HG02642 (cell line): Measurements from ENCODE around the gene TNRC6C.
"Not testable (repeated sequence)": the region's sequence is repeated elsewhere in the genome, so short reads cannot be mapped to it uniquely, and the experiment has no call there.

Source experiments
- ATAC-seq: cut with Tn5 transposase; IDR thresholded peaks from one replicate; pipeline ENCODE4 v1.9.1; 2021; ENCODE audit warnings: mild to moderate bottlenecking; ENCODE audit not compliant: unreplicated experiment, poor library complexity

The TNRC6C gene

GRCh38 chr17:78069695-78070094, 111.2 kb downstream of the TNRC6C start:
- ATAC-seq = no peak

- no peak for ATAC-seq
Observed at GRCh38 chr17:78072961-78073360, 114.5 kb downstream of the TNRC6C start.

- no peak for ATAC-seq
Observed at GRCh38 chr17:78075011-78075410, 116.5 kb downstream of the TNRC6C start.

DNA sequence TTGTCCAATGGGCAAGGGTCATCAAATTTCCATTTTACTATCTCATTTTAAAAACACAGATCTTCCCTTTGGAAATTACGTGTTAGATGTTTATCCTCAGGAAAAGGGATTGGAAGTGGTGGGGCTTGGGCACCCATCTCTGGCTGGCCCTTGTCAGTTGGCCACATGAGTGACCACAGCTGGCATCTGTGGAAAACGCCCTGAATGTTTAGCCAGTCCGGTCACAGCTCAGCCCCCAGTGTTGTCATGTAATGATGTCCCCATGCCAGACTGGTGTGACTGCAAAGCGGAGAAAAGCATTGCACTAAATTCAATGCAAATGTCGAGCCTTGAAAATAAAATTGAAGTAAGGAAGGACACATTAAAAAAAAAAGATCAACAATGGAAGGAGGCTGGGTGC, 117.0 kb downstream of the TNRC6C start:
- ATAC-seq = no peak

GRCh38 chr17:78079253-78079652, 120.8 kb downstream of the TNRC6C start:
- no peak for ATAC-seq

DNA sequence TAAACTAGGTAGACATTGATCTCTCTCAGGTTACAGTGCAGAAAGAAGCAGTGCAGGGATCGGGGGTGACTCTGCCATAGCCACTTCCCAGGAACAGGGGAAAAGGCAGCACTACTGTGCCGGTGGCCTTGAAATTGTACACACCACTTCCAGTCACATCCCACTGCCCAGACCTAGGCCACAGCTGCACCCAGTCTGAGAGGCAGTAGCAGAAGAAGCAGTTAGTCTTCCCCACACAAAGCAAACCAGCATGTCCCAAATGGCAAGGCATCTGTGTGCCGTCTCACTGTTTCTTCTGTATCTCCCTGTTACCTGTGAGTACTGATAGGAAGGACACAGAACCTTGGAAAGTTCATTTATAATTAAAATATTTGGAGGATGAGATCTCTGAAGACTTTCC, 123.0 kb downstream of the TNRC6C start:
- no peak for ATAC-seq

- not testable (repeated sequence) for ATAC-seq
Observed at GRCh38 chr17:78082355-78082872, 123.9 kb downstream of the TNRC6C start.

GRCh38 chr17:78082988-78083387, 124.5 kb downstream of the TNRC6C start:
- no peak for ATAC-seq

DNA sequence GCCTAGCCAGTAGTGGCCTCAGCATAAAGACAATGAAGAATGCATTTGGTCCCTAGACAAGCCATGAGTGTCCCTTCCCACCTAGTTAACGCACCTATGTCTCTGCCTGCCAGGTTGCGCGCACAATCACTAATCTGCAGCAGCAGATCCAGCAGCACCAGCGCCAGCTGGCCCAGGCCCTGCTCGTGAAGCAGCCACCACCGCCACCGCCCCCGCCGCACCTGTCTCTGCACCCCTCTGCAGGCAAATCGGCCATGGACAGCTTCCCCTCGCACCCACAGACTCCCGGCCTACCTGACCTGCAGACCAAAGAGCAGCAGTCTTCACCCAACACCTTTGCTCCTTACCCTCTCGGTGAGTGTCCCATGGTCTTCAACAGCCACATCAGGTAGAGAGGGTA, 128.2 kb downstream of the TNRC6C start:
- ATAC-seq = no peak

DNA sequence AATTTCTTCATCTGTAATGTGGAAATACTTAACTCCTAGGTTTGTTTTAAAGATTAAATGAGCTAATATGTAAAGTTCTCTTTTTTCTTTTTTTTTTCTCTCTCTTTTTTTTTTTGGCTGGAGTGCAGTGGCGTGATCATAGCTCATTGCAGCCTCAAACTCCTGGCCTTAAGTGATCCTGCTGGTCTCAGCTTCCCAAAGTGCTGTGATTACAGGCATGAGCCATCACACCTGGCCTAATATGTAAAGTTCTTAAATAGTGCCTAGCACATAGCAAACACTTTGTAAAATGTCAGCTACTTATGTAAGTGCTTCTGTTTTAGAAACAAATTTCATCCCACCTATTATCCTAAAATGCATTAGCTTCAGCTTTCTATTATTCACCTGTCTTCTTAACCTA, 130.0 kb downstream of the TNRC6C start:
- ATAC-seq = no peak

DNA sequence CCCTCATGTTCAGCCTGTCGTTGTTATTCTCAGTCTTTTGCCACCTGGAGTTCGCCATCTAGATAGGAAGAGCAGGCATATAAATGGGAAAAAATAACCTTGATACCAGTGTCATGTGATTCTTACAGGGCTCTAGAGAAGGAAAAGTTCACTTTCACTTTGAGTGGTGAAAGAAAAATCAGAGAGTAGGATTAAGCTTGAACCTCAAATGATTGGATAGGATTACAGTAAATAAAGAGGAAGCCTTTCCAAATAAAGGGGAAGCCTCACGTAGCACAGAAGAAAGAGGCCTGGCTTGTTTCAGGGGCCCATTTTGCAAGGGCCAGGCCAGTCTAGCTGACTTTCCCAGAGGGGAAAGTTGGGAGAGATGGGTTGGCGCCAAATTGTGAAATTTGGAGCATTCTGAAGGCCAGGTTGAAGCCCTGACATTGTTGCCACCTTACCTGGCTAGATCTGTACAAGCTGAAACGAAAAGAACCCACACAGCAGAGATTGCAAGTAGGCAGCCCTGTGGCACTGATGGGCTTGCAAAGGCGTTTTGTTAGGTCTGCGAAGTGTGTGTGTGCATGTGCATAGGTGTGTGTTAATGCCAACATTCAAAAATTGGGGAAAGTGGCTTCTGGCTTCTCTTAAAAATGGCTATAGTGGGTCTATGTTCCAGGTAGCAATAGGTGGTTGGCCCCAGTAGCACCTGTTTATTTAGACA, 131.2 kb downstream of the TNRC6C start:
- no peak for ATAC-seq

- no peak for ATAC-seq
Observed at GRCh38 chr17:78092794-78093324, 134.4 kb downstream of the TNRC6C start.

- ATAC-seq = no peak
Observed at GRCh38 chr17:78095035-78095434, 136.5 kb downstream of the TNRC6C start.

DNA sequence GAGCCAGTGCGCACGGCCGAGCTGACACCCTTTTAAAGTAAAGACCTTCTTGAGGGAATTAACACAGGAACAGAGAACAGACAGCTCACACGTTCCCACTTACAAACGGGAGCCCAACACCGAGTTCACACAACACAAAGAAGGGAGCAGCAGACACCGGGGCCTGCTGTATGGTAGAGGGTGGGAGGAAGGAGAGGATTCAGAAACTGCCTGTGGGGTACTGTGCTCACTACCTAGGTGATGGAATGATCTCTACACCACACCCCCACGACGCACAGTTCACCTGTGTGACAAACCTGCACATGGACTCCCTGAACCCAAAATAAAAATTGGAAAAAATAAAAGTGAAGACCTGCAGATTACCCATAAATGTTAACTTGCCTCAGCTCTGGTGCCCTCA, 137.6 kb downstream of the TNRC6C start:
- no peak for ATAC-seq

- no peak for ATAC-seq
Observed at GRCh38 chr17:78101112-78101511, 142.6 kb downstream of the TNRC6C start.

GRCh38 chr17:78101542-78101941, 143.0 kb downstream of the TNRC6C start:
- ATAC-seq = no peak

- no peak for ATAC-seq
Observed at GRCh38 chr17:78103311-78103710, 144.8 kb downstream of the TNRC6C start.

GRCh38 chr17:78104540-78104941, 146.0 kb downstream of the TNRC6C start:
- ATAC-seq = no peak

- no peak for ATAC-seq
Observed at GRCh38 chr17:78105101-78105500, 146.6 kb downstream of the TNRC6C start.

- ATAC-seq = no peak
Observed at GRCh38 chr17:78105551-78105950, 147.0 kb downstream of the TNRC6C start.

- ATAC-seq = no peak
Observed at GRCh38 chr17:78106211-78106610, 147.7 kb downstream of the TNRC6C start.

DNA sequence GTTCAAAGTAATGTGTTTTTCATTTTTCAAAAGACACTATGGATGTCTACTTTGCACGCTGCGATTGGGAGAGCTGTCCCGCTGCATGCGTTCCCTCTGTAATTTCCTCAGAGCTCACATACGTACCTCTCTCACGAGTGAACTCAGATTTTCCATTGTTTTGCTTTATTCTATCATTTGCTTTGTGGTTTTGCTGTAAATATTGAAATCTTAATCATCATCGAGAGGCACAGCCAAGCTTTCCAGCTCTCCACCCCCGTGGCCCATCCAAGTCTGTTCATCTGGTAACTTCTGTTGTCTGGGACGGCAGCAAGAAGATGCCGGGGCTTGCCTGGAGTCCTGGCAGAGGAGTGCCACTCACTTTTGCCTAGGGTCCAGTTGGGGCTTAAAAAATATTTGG, 149.0 kb downstream of the TNRC6C start:
- no peak for ATAC-seq
